HuH-7.5 (cell line): ENCODE measurements around the gene SMARCD2.
"Not testable (repeated sequence)": the region's sequence is repeated elsewhere in the genome, so short reads cannot be mapped to it uniquely, and the experiment has no call there.

Experiments used
- DNase-seq: peaks from one replicate; pipeline ENCODE4 v3.0.0; 2011; ENCODE audit warnings: low spot score

Gene SMARCD2

DNA sequence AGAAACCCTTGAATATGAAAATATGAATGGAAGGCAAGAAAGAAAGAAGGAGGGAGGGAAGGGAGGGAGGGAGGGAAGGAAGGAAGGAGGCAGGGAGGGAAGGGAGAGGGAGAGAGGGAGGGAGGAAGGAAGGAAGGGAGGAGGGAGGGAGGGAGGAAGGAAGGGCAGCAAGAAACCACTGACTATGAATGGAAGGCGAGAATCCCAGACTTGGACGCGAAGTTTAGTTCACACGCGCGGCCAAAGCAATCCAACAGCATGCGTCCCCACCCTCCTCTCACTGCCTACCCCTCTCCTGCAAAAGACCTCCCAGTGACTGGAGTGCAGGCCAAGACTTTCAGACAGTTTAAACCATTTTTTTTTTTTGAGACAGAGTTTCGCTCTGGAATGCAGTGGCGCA lies 7.9 kb upstream of the SMARCD2 start:
- DNase-seq = no peak

DNA sequence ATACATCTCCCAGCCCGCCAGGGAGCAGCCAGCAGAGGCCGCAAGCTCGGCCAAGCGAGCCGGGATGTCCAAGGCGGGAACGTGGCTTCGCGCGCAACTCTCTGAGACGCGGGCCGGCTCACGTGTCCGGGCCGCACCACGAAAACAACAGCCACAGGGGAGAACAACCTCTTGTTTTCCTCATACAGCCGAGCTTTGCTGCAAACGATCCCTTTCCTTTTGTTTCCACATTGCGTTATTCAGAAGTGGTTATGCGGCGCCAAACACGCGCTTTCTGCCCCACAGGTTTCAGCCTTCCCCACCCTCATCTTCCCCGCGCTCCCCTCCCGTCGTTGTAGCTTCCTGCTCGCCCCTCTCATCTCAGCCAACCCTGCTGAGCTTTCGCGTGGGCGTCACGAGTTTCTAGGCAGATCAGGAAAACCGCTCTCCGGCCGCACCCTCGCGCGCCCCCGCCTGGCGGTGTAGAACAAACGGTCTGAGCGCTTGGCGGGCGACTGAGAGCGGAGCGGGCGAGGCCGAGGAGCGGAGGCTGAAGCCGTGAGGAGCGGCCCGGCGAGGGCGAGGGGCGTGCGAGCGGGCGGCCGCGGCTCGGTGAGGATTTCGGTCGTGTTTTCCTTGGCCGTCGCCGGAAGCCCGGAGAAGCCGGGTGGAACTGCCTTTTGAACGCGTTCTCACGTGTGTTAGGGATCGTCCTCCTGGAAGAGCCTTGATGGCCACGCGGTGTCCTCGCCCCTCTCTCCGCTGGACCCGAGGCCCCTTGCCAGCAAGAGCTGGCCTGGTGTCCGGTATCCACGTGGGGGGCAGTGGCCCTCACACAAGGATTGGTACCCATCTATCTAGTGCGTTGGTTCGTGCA lies 6.6 kb upstream of the SMARCD2 start:
- no peak for DNase-seq

DNA sequence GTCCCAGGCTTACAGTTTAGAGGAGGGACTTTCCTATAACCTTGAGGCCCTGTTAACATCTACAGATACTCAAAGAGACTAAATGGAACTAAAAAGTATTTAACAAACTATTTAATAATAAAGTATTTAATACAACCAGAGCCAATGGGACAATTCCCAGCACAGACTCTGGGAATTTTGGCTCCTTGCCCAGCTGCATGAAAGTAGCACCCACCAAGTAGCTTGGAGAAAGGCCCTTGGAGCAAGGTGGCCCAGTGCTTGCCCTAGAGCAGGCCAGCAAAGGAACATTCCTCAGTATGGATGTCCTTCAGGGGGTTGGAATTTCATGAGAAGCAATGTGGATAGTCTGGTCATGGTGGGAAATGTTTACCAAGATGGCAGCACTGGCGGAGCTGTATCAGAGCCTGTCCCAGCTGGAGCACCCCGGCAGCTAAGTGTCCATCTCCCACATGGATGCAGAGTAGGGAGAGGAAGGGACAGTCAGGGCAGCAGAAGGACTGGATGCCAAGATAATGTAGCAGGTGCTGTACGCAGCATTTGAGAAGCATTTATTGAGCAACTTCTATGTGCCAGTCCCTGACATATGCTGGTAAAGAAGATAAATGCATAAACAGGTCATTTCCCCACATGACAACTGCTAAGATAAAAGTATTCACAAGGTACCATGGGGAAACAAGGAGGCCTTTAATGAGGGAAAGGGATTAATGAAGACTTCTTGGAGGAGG lies 5.2 kb upstream of the SMARCD2 start:
- no peak for DNase-seq

DNA sequence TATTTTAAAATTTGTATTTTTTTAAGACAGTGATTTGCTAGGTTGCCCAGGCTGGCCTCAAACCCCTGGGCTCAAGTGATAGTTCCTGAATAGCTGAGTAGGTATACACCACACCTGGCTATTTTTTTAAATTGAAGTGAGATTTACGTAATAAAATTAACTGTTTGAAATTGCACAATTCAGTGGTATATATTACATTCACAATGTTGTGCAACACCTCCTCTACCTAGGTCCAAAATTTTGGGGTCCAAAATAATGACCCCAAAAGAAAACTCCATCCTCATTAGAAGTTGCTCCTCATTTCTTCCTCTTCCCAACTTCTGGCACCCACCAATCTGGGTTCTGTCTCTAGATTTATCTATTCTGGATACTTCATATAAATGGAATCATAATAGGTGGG lies 3.0 kb upstream of the SMARCD2 start:
- DNase-seq = no peak

GRCh38 chr17:63843910-63844677 lies 1.6 kb upstream of the SMARCD2 start:
- no peak for DNase-seq

DNA sequence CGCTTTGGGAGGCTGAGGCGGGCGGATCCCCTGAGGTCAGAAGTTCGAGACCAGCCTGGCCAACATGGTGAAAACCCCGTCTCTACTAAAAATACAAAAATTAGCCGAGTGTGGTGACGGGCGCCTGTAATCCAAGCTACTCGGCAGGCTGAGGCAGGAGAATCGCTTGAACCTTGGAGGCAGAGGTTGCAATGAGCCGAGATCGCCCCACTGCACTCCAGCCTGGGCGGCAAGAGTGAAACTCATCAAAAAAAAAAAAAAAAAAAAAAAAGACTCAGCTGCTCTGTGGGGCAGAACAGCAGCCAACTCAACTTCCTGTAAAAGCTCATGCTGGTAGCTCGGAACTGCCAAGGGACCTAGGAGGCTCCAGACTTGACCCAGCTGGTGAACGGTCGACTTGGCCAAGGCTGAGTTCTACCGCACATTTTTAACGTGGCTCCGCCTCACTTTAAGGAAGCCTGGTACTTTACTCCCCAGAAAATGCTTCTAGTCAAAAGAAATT lies 953 bp upstream of the SMARCD2 start:
- not testable (repeated sequence) for DNase-seq

DNA sequence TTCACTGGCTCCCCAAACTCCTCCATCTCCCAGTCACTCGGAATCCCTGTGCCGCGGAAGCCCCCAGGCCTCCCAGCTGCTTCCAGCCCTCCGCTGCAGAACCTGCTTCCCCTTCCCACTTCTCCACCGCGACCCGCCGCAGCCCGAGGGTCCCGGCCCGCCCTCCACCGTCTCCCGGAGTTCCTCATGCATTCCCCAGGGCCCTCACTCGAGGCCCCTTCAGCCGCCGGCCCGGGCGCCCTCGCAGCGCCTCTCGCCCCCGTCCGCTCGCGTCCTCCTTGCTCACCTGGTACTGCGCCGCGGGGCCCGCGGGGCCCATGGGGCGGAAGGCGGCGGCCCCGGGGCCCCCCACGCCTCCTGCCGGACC lies 329 bp downstream of the SMARCD2 start:
- peak; percentile 28 for DNase-seq

DNA sequence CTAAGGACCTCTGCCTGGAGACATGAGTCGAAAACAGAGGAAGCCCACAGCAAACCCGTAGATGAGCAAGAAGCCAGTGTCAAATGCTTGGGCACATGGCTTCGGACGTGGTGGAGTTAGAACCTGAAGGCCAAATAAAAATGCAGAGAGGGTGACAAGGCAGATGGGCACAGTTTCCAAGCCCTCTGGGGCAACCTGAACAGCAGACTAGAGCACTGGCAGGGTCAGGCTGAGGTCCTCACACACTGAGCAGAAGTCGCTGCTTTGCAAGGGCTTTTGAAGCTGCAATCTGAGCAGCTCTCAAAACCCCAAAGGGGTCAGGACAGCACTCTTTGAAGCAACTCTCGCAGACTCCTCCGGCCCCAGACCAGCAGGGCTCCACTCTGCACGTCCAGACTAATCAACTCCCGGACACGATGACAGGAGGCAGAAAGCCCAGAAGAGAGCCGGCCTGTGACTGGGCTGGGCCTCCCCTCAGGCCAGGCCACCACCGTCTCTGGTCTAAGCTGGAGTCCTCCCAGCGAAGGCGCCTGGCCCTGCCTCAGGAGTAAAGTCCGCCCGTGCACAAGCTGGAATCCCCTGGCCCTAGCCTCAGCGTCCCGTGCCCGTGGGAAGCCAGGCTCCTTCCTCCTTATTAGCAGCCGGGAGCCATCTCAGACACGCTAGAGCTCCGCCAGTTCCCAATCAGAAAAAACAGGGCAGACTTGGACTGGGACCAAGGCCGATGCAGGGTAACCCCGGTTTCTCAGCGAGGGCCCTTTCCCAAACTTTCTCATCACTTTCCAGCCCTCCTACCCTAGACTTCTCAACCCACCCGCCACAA lies 924 bp downstream of the SMARCD2 start:
- DNase-seq = peak; percentile 37

- DNase-seq = no peak
Observed at GRCh38 chr17:63840591-63841349, 1.7 kb downstream of the SMARCD2 start.

DNA sequence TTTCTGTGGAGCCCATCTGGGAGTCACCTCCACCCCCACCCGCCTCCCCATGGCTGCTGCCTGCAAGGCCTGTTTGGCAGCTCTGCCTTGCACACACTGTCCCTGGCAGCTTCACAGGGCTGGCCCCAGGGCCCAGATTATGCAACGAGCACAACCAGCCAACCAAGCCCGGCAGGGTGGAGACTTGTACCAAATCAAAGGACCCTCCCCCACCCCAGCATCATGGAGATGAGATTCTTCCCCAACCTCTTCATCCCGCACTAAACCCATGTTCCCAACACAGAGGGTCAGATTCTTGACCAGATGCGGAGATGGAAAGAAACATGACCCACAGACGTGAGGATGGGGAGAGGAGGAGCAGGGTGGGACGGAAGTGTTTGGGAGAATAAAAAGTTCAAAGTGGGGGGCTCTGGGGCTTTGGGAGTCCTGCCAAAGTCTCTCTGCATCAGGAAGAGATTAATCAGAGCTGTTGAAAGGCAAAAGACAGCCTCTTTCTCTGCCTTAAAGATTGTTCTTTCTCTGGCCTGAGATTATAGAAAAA lies 3.8 kb downstream of the SMARCD2 start:
- peak; percentile 42 for DNase-seq

GRCh38 chr17:63837962-63838600 lies 4.4 kb downstream of the SMARCD2 start:
- DNase-seq = no peak

DNA sequence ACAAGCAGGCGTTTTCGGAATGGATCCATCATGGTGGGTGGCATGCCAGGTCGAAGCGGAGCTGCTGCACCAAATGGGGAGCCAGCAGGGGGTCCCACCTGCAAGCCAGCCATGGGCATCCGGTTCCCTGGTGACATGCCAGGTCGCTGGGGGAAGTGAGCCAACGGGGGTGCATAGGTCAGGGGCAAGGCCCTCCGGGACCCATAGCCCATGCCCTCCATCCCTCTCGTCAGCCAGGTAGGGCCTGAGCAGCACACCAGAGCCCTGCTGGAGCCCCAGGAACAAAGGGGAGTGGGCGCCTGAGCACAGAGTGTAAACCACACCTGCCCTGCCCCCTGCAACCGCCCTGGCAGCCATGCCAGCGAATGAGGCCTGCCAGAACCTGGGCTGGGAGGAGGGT lies 5.0 kb downstream of the SMARCD2 start:
- DNase-seq = no peak

DNA sequence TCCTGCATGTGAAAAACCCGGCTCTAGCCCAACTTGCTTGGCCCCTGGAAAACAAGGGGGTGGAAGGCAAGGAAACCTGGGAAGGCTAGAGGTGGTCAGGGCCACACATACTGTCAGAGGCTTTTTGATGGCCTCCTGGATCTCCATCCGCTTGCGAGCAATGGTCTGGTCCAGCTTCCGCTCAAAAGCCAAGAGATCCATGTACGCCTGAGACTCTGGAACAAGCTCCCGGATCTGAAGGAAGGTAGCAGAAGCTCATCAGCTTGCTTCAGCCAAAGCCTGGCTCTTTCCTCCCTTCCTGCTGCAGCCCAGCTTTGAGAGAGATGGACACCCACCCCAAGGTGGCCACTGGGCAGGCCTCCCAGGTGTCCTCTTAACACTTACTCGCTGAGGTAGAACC lies 5.7 kb downstream of the SMARCD2 start:
- no peak for DNase-seq

DNA sequence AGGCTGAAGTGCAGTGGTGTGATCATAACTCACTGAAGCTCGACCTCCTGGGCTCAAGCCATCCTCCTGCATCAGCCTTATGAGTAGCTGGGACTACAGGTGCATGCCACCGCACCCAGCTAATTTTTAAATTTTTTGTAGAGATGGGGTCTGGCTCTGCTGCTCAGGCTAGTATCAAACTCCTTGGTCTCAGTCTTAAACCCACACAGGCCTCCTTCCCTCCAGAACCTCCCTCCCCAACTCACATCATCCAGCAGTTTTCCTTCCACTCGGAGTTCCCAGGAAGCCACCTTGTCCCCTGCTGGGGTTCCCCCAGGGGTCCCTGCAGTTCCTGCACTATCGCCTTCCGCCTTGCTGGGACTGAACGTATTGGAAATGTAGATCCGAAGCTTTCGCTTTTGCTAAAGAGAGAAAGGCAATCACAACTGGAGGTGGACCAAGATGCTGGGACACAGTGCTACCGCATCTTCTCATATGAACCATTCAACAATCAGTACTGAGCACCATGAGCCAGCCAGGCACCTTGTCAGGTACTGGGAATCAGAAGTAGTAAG lies 7.2 kb downstream of the SMARCD2 start:
- DNase-seq = no peak

GRCh38 chr17:63834431-63835166 lies 7.9 kb downstream of the SMARCD2 start:
- peak; percentile 28 for DNase-seq

DNA sequence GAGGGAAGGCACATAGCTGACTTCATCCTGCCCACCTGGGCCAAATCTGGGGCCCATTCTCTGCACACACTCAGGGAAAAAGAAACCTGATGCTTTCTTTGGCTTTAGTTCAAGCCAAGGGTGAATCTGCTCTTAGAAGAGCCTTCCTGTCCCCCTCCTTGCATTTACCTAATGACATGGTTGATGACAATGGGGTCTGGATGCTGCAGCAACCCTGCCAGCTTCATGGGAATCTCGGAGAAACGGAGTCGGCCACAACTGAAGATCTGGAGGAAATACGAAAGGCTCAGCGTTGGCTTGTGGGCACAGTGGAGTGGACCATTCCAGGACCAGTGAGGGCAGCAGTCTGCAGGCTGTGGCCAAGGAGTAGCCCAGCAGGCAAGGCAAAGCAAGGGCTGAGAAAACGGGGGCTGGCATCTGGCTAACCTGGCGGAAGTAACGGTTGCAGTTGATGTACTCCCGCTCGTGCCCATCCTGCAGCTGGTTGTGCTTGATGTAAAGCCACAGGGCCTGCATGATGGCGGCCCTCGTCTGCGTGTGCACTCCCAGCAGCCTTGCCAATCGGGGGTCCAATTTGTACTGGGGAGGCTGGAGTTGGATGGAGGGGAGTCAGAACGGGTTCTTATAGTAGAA lies 8.6 kb downstream of the SMARCD2 start:
- no peak for DNase-seq

DNA sequence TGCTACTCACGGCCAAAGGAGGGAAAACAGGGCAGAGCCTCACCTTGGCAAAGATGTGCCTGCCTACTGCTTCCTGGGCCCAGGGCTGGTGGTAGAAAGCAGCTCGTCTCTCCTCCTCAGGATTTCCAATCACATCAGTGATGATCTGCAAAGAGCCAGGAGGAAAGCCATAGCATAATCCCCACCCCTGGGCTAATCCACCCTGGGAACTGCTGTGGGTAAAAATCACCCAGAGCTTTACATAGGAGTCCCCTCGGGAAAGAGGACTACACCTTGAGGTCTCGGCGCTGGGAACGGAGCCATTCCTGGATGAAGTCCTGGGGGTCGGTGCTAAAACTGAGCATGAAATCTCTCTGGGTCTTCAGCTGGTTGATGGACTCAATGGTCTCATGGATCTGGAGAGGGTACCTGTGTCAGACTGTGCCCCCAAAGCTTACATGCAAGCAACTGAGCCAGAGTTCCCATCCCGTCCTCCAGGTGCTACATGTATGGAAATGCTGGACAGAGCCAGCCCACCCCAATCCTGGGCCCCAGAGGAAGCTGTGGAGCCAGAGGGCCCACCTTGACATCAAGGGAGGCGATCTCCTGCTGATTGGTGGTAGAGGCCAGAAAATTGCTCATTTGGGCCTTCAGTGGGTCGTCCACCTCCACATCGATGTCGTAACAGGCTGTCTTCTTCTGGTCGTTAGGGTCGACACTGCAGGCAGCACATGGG lies 9.3 kb downstream of the SMARCD2 start:
- DNase-seq = no peak

DNA sequence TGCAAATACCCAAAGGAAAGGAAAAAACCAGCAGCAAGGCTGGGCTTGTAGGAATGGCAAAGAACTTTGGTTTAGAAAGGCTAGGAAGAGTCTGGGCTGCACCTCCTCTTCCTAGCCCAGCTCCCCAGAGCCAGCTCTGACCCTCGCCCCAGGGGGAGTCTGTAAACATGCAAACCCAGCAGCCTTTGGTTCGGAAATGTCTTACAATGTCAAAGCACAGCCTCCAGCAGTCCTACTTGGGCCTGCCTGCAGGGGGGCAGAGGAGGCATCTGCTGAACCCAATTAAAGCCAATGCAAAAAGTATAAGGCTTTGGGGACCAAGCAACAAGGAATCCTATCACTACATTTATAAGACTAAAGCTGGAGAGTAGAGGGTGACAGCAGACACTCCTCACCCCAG lies 10.0 kb downstream of the SMARCD2 start:
- DNase-seq = no peak
